HepG2 (cell line): ENCODE results near the gene SMARCC1. TPM values are rescaled to one million over a fixed set of nuclear protein-coding genes. Genes with fewer than 3 reads are reported as not detected.

Experiments
- ASH2L ChIP-seq: fragments of 300-600, 200-600 bp; sonication (generic); IDR thresholded peaks from 2 replicates; pipeline ENCODE4 v1.7.0; 2017; ENCODE audit warnings: low read depth, mild to moderate bottlenecking, moderate library complexity, mixed read lengths, low read length; ENCODE audit not compliant: insufficient read length
- ETV6 ChIP-seq: sonication (generic); formaldehyde crosslinking; conservative IDR thresholded peaks from 2 replicates; pipeline ENCODE4 v1.4.0; 2020; ENCODE audit warnings: missing genetic modification reagents
- POLR2AphosphoS2 ChIP-seq: IDR thresholded peaks from 2 replicates; pipeline ENCODE4 v1.6.1; 2011; ENCODE audit warnings: low read depth, low read length, improper control_type of control experiment
- RFX1 ChIP-seq: fragments of 450-650 bp; IDR thresholded peaks from 2 replicates; pipeline ENCODE4 v1.6.1; 2017
- SP2 ChIP-seq: sonication (generic); formaldehyde crosslinking; IDR thresholded peaks from 2 replicates; pipeline ENCODE4 v1.5.1; 2020; ENCODE audit warnings: mild to moderate bottlenecking, missing genetic modification reagents
- ZNF101 ChIP-seq: sonication (generic); formaldehyde crosslinking; IDR thresholded peaks from 2 replicates; pipeline ENCODE4 v1.4.0; 2020; ENCODE audit warnings: mild to moderate bottlenecking, low read depth, missing genetic modification reagents, borderline replicate concordance
- ZNF296 ChIP-seq: sonication (generic); formaldehyde crosslinking; conservative IDR thresholded peaks from 2 replicates; pipeline ENCODE4 v1.5.0; 2020; ENCODE audit warnings: mild to moderate bottlenecking, missing genetic modification reagents
- ZNF317 ChIP-seq: sonication (generic); formaldehyde crosslinking; IDR thresholded peaks from 2 replicates; pipeline ENCODE4 v1.5.0; 2020; ENCODE audit warnings: mild to moderate bottlenecking, missing genetic modification reagents
- ZNF354B ChIP-seq: sonication (generic); formaldehyde crosslinking; IDR thresholded peaks from 2 replicates; pipeline ENCODE4 v1.8.0; 2022; ENCODE audit warnings: mild to moderate bottlenecking, missing genetic modification reagents
- ZNF556 ChIP-seq: sonication (generic); formaldehyde crosslinking; IDR thresholded peaks from 2 replicates; pipeline ENCODE4 v1.4.0; 2020; ENCODE audit warnings: mild to moderate bottlenecking, missing genetic modification reagents, borderline replicate concordance
- ZNF570 ChIP-seq: sonication (generic); formaldehyde crosslinking; IDR thresholded peaks from 2 replicates; pipeline ENCODE4 v1.4.0; 2020; ENCODE audit warnings: mild to moderate bottlenecking, missing genetic modification reagents, borderline replicate concordance
- ZSCAN21 ChIP-seq: sonication (generic); formaldehyde crosslinking; IDR thresholded peaks from 2 replicates; pipeline ENCODE4 v1.8.0; 2022; ENCODE audit warnings: mild to moderate bottlenecking, missing genetic modification reagents, moderate library complexity, borderline replicate concordance
- polyA plus RNA-seq, 8 experiments: library from polyadenylated mRNA; depleted of rRNA in 3 of 8; stranded (reverse) in 7 of 8; unstranded in 1 of 8; fragments of >200 nt; fragmentation: Illumina TruSeq in 4 of 8; extraction: Trizol in 4 of 8; gene quantifications; 2 replicates each; pipeline versions ENCODE4 v1.2.1 to v1.2.3, GENCODE V29; 2011 to 2016; ENCODE audit warnings: low read depth in 4 of 8, missing spikeins in 1 of 8, mixed read lengths in 1 of 8; ENCODE audit not compliant: insufficient read depth in 1 of 8
- total RNA-seq, 5 experiments: library from RNA; depleted of rRNA; stranded (reverse); fragments of >200 nt; fragmentation: Illumina TruSeq; extraction: Trizol; gene quantifications; 2 replicates each; pipeline ENCODE4 v1.2.3, GENCODE V29; 2016; ENCODE audit warnings: low read depth in 1 of 5
- TF ChIP-seq, protein P1 (sequence below): sonication (generic); formaldehyde crosslinking; IDR thresholded peaks from 2 replicates; pipeline ENCODE4 v1.4.0; 2020; ENCODE audit warnings: missing genetic modification reagents, borderline replicate concordance
- TF ChIP-seq, protein P2 (sequence below): sonication (generic); formaldehyde crosslinking; conservative IDR thresholded peaks from 2 replicates; pipeline ENCODE4 v1.4.0; 2020; ENCODE audit warnings: mild to moderate bottlenecking, missing genetic modification reagents, moderate library complexity
- TF ChIP-seq, protein P3 (sequence below): sonication (generic); formaldehyde crosslinking; IDR thresholded peaks from 2 replicates; pipeline ENCODE4 v1.5.0; 2020; ENCODE audit warnings: missing genetic modification reagents
- TF ChIP-seq, protein P4 (sequence below): IDR thresholded peaks from 2 replicates; pipeline ENCODE4 v1.6.1; 2016; ENCODE audit warnings: low read depth, borderline replicate concordance

The SMARCC1 gene
- total and polyA plus RNA-seq, 2 of the 13 experiments (the other 11 are each of a cell fraction or from before 2014, with no cell fraction given): 47.9 to 58.4 TPM

DNA sequence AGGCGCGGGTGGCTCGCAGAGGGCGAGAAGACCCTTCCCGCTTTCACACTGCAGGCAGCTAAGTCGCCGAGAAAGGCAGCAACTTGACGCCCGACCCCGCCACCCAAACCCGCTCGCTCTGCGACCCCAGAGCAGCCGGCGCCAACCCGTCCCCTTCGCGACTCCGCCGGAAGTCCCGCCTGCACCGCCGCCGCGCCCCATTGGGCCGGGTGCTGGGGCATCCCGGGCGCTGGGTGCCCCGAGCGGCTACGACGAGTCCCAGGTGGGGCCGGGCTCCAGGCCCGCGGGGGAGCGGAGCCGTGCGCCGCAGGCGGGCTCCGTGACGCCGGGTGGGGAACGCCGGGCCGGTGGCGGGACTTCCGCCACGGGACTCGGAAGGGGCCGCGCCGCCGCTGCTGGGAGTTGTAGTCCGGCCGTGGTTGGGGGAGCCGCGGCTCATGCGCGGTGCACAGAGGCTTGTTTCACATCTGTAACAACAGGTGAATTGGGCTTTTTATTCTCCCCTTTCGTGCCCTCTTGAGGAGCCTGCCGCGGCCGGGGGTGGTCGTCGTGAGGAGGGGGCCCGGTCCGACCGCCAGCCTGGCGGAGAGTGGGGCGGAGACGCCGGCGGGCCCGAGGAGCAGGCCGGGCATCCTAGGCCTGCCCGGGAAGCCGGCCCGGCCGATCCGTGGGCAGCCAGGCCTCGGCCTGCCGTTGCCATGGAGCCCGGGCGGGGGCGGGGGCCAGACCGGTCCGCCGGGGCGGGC lies 21.2 kb upstream of the SMARCC1 start, which contains the start of gene DHX30 (continued):
- TF ChIP-seq, protein P1, sequence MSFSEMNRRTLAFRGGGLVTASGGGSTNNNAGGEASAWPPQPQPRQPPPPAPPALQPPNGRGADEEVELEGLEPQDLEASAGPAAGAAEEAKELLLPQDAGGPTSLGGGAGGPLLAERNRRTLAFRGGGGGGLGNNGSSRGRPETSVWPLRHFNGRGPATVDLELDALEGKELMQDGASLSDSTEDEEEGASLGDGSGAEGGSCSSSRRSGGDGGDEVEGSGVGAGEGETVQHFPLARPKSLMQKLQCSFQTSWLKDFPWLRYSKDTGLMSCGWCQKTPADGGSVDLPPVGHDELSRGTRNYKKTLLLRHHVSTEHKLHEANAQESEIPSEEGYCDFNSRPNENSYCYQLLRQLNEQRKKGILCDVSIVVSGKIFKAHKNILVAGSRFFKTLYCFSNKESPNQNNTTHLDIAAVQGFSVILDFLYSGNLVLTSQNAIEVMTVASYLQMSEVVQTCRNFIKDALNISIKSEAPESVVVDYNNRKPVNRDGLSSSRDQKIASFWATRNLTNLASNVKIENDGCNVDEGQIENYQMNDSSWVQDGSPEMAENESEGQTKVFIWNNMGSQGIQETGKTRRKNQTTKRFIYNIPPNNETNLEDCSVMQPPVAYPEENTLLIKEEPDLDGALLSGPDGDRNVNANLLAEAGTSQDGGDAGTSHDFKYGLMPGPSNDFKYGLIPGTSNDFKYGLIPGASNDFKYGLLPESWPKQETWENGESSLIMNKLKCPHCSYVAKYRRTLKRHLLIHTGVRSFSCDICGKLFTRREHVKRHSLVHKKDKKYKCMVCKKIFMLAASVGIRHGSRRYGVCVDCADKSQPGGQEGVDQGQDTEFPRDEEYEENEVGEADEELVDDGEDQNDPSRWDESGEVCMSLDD (CRISPR knock-in tag): peak; percentile 25; the same call in 1 of the 2 replicates
- TF ChIP-seq ZNF296 (CRISPR knock-in tag) (no peak), RFX1 (peak; percentile 76; the same call in 1 of the 2 replicates), POLR2AphosphoS2 (no peak), ZNF354B (CRISPR knock-in tag) (0 out of 2 replicates have a peak, but pooled peaks have one; percentile 37), ASH2L (peak; percentile 88), SP2 (peak; percentile 84), ZNF317 (CRISPR knock-in tag) (0 out of 2 replicates have a peak, but pooled peaks have one; percentile 29), ZSCAN21 (no peak), ZNF570 (CRISPR knock-in tag) (no peak; the same call in 1 of the 2 replicates), ZNF556 (CRISPR knock-in tag) (peak; percentile 28; the same call in 1 of the 2 replicates), ETV6 (CRISPR knock-in tag) (peak; percentile 63; the same call in 1 of the 2 replicates), ZNF101 (no peak)
- TF ChIP-seq, protein P2, sequence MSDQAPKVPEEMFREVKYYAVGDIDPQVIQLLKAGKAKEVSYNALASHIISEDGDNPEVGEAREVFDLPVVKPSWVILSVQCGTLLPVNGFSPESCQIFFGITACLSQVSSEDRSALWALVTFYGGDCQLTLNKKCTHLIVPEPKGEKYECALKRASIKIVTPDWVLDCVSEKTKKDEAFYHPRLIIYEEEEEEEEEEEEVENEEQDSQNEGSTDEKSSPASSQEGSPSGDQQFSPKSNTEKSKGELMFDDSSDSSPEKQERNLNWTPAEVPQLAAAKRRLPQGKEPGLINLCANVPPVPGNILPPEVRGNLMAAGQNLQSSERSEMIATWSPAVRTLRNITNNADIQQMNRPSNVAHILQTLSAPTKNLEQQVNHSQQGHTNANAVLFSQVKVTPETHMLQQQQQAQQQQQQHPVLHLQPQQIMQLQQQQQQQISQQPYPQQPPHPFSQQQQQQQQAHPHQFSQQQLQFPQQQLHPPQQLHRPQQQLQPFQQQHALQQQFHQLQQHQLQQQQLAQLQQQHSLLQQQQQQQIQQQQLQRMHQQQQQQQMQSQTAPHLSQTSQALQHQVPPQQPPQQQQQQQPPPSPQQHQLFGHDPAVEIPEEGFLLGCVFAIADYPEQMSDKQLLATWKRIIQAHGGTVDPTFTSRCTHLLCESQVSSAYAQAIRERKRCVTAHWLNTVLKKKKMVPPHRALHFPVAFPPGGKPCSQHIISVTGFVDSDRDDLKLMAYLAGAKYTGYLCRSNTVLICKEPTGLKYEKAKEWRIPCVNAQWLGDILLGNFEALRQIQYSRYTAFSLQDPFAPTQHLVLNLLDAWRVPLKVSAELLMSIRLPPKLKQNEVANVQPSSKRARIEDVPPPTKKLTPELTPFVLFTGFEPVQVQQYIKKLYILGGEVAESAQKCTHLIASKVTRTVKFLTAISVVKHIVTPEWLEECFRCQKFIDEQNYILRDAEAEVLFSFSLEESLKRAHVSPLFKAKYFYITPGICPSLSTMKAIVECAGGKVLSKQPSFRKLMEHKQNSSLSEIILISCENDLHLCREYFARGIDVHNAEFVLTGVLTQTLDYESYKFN (CRISPR knock-in tag): no peak
- TF ChIP-seq, protein P3, sequence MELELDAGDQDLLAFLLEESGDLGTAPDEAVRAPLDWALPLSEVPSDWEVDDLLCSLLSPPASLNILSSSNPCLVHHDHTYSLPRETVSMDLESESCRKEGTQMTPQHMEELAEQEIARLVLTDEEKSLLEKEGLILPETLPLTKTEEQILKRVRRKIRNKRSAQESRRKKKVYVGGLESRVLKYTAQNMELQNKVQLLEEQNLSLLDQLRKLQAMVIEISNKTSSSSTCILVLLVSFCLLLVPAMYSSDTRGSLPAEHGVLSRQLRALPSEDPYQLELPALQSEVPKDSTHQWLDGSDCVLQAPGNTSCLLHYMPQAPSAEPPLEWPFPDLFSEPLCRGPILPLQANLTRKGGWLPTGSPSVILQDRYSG (CRISPR knock-in tag): no peak
- TF ChIP-seq, protein P4, sequence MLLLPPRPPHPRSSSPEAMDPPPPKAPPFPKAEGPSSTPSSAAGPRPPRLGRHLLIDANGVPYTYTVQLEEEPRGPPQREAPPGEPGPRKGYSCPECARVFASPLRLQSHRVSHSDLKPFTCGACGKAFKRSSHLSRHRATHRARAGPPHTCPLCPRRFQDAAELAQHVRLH (CRISPR knock-in tag): 0 out of 2 replicates have a peak, but pooled peaks have one; percentile 15
